Neural cell (in vitro differentiated cells): Measurements from ENCODE around the gene SOAT1. TPM values are rescaled to one million over a fixed set of nuclear protein-coding genes. Genes with fewer than 3 reads are reported as not detected.

Experiments used
- H2AFZ ChIP-seq: fragments of 200-600, 300-800 bp; sonication (generic), shearing (Covaris generic); 2 replicates; pipeline ENCODE4 v1.6.0; 2014; ENCODE audit warnings: low read depth, mild to moderate bottlenecking, antibody characterized with exemption, low read length, moderate library complexity
- H3F3A ChIP-seq: fragments of 200-600 bp; shearing (Covaris generic); 2 replicates; pipeline ENCODE4 v1.6.1; 2016; ENCODE audit warnings: mild to moderate bottlenecking, moderate library complexity, mixed read lengths, antibody characterized with exemption, low read length; ENCODE audit not compliant: insufficient read depth, poor library complexity, severe bottlenecking
- H3K27ac ChIP-seq: fragments of 200-600, 300-800 bp; sonication (generic), shearing (Covaris generic); 2 replicates; pipeline ENCODE4 v1.5.1; 2014; ENCODE audit warnings: mild to moderate bottlenecking, low read length, moderate library complexity
- H3K27me3 ChIP-seq: fragments of 300-800, 200-600 bp; sonication (generic), shearing (Covaris generic); 2 replicates; pipeline ENCODE4 v1.6.0; 2014; ENCODE audit warnings: mild to moderate bottlenecking, low read depth, low read length, moderate library complexity; ENCODE audit not compliant: insufficient read depth
- H3K36me3 ChIP-seq: fragments of 300-800, 200-600 bp; sonication (generic), shearing (Covaris generic); 2 replicates; pipeline ENCODE4 v1.5.1; 2014; ENCODE audit warnings: mild to moderate bottlenecking, antibody characterized with exemption, low read length, moderate library complexity; ENCODE audit not compliant: insufficient read depth
- H3K4me2 ChIP-seq: fragments of 300-800, 200-600 bp; sonication (generic), shearing (Covaris generic); 2 replicates; pipeline ENCODE4 v1.6.0; 2014; ENCODE audit warnings: mild to moderate bottlenecking, low read length
- H3K4me3 ChIP-seq: fragments of 300-800, 200-600 bp; sonication (generic), shearing (Covaris generic); 2 replicates; pipeline ENCODE4 v1.5.1; 2014; ENCODE audit warnings: mild to moderate bottlenecking, low read length, moderate library complexity
- H3K79me2 ChIP-seq: fragments of 200-600 bp; shearing (Covaris generic); replicated peaks from 2 replicates; pipeline ENCODE4 v1.6.0; 2014; ENCODE audit warnings: mild to moderate bottlenecking, low read length, moderate library complexity; ENCODE audit not compliant: insufficient read depth
- H3K9ac ChIP-seq: fragments of 300-800, 200-600 bp; sonication (generic), shearing (Covaris generic); 2 replicates; pipeline ENCODE4 v1.6.1; 2016; ENCODE audit warnings: mild to moderate bottlenecking, low read length, mixed read lengths
- H3K9me2 ChIP-seq: fragments of 200-600 bp; shearing (Covaris generic); 2 replicates; pipeline ENCODE4 v1.6.1; 2016; ENCODE audit warnings: mild to moderate bottlenecking, low read length, mixed read lengths; ENCODE audit not compliant: insufficient read depth
- H3K9me3 ChIP-seq: fragments of 200-600, 300-800 bp; sonication (generic), shearing (Covaris generic); 2 replicates; pipeline ENCODE4 v1.6.1; 2016; ENCODE audit warnings: mild to moderate bottlenecking, mixed run types, low read length, moderate library complexity, mixed read lengths
- H4K20me1 ChIP-seq: fragments of 200-600 bp; shearing (Covaris generic); 2 replicates; pipeline ENCODE4 v1.6.1; 2016; ENCODE audit warnings: mild to moderate bottlenecking, mixed run types; ENCODE audit not compliant: insufficient read depth
- CTCF ChIP-seq: fragments of 450-650 bp; IDR thresholded peaks from 2 replicates; pipeline ENCODE4 v1.5.1; 2014; ENCODE audit warnings: antibody characterized with exemption, mild to moderate bottlenecking, moderate library complexity; ENCODE audit not compliant: poor library complexity, severe bottlenecking
- EZH2 ChIP-seq: fragments of 200-600, 300-800 bp; shearing (Covaris generic), sonication (generic); IDR thresholded peaks from 2 replicates; pipeline ENCODE4 v1.6.1; 2014; ENCODE audit warnings: antibody characterized with exemption, low read length, borderline replicate concordance, mild to moderate bottlenecking; ENCODE audit not compliant: insufficient read depth, poor library complexity, severe bottlenecking
- POLR2AphosphoS5 ChIP-seq: IDR thresholded peaks from 2 replicates; pipeline ENCODE4 v1.6.1; 2012
- REST ChIP-seq: IDR thresholded peaks from 2 replicates; pipeline ENCODE4 v1.6.1; 2012; ENCODE audit warnings: borderline replicate concordance
- TAF1 ChIP-seq: IDR thresholded peaks from 2 replicates; pipeline ENCODE4 v1.6.1; 2012; ENCODE audit warnings: low read depth
- polyA plus RNA-seq: library from polyadenylated mRNA; depleted of rRNA; stranded (reverse); fragments of >200 nt; gene quantifications from 2 replicates; pipeline ENCODE4 v1.2.3, GENCODE V29; 2014

Gene SOAT1
- polyA plus RNA-seq, 1 donor from 2014 or later: 5.7 TPM

GRCh38 chr1:179251675-179252074, 41.9 kb upstream of the SOAT1 start:
- no peak overlapping the region for H3K4me3 ChIP-seq
- H3K9me3 ChIP-seq: no peaks in the 10 kb centered on the region
- H4K20me1 ChIP-seq: no peaks in the 10 kb centered on the region
- no peaks in the 10 kb centered on the region for H3F3A ChIP-seq
- no peak overlapping the region for H2AFZ ChIP-seq
- no peaks in the 10 kb centered on the region for H3K79me2 ChIP-seq
- TF ChIP-seq CTCF: peak; percentile 27
- TF ChIP-seq REST: no peak
- H3K9ac ChIP-seq: no peak overlapping the region
- no peaks in the 10 kb centered on the region for H3K27me3 ChIP-seq
- no peaks in the 10 kb centered on the region for H3K36me3 ChIP-seq
- H3K27ac ChIP-seq: no peak overlapping the region
- no peaks in the 10 kb centered on the region for H3K9me2 ChIP-seq
- no peak overlapping the region for H3K4me2 ChIP-seq

GRCh38 chr1:179252606-179253005, 41.0 kb upstream of the SOAT1 start:
- Histone ChIP-seq H3K36me3 (no peaks in the 10 kb centered on the region), H3K9me3 (no peaks in the 10 kb centered on the region), H3K79me2 (no peaks in the 10 kb centered on the region), H3K27me3 (no peaks in the 10 kb centered on the region), H4K20me1 (no peaks in the 10 kb centered on the region), H3K9ac (no peak overlapping the region), H3K4me2 (no peak overlapping the region), H3F3A (no peaks in the 10 kb centered on the region), H2AFZ (no peak overlapping the region), H3K27ac (no peak overlapping the region), H3K9me2 (no peaks in the 10 kb centered on the region), H3K4me3 (no peak overlapping the region)
- TF ChIP-seq TAF1: no peak
- no peak for TF ChIP-seq REST
- no peak for TF ChIP-seq EZH2
- TF ChIP-seq POLR2AphosphoS5: no peak
